Aorta (tissue), 5 donors: Measurements from ENCODE around the gene TRIM27. TPM values are rescaled to one million over a fixed set of nuclear protein-coding genes. Genes with fewer than 3 reads are reported as not detected.
A peak's percentile ranks its signal among the peaks of the same experiment; 100 is the strongest.

Experiments
- ATAC-seq: fragments of 200-7000 bp; cut with Tn5 transposase; one replicate; pipeline ENCODE4 v1.9.1; 2022; ENCODE audit warnings: moderate library complexity; ENCODE audit not compliant: low FRiP score
- DNase-seq, 2 donors: peaks; one replicate each; pipeline ENCODE4 v3.0.0-alpha.2; 2020
- H3K27ac ChIP-seq, 2 donors: one replicate each; pipeline ENCODE4 v1.5.1; 2013; ENCODE audit warnings: low read length in 2 of 2, mild to moderate bottlenecking in 2 of 2, moderate library complexity in 2 of 2, control low read depth in 1 of 2, inconsistent platforms in 1 of 2, low read depth in 1 of 2
- H3K27me3 ChIP-seq, 2 donors: one replicate each; pipeline ENCODE4 v1.6.1; 2013; ENCODE audit warnings: control low read depth in 1 of 2, low read length in 1 of 2, mild to moderate bottlenecking in 1 of 2, moderate library complexity in 1 of 2; ENCODE audit not compliant: insufficient read depth in 2 of 2, control insufficient read depth in 1 of 2
- H3K36me3 ChIP-seq, 2 donors: one replicate each; pipeline ENCODE4 v1.6.1; 2013; ENCODE audit warnings: control low read depth in 1 of 2, low read length in 1 of 2, mild to moderate bottlenecking in 1 of 2; ENCODE audit not compliant: insufficient read depth in 2 of 2, control insufficient read depth in 1 of 2
- H3K4me1 ChIP-seq, 2 donors: one replicate each; pipeline ENCODE4 v1.6.1; 2013; ENCODE audit warnings: low read length in 2 of 2, control low read depth in 1 of 2, mild to moderate bottlenecking in 1 of 2, moderate library complexity in 1 of 2; ENCODE audit not compliant: insufficient read depth in 2 of 2, control insufficient read depth in 1 of 2
- H3K4me3 ChIP-seq, 2 donors: one replicate each; pipeline ENCODE4 v1.5.1; 2013; ENCODE audit warnings: low read length in 2 of 2, control low read depth in 1 of 2, mild to moderate bottlenecking in 1 of 2
- H3K9me3 ChIP-seq: one replicate; pipeline ENCODE4 v1.6.1; 2013; ENCODE audit warnings: mild to moderate bottlenecking, low read length; ENCODE audit not compliant: control insufficient read depth
- WGBS, 2 donors: extraction: QIAGEN DNeasy Blood & Tissue Kit; methylation state at CpG; one replicate each; pipeline ENCODE4 v1.1.7; 2013; 5-methylcytosine and 5-hydroxymethylcytosine counted together
- intact Hi-C, 2 donors: fragments of 100-400 bp; cut with DNase I; formaldehyde crosslinking; loops; one replicate each; pipeline versions ENCODE4 v1.14.2 to v1.15.0; 2022
- polyA plus RNA-seq, 2 donors: library from polyadenylated mRNA; stranded (reverse); fragments of 200-250 nt; gene quantifications; one replicate each; pipeline ENCODE4 v1.2.3, GENCODE V29; 2013
- total RNA-seq, 2 donors: library from RNA; stranded (reverse); fragmentation: NEBNext Ultra II Directional; extraction: Animal tissue kit (Norgen Biotek cat#: 25700); gene quantifications; one replicate each; pipeline ENCODE4 v1.2.1, GENCODE V29; 2021
- donor health status: healthy with polysubstance abuse.
- donor health status: Bipolar disorder and iron deficiency.
- donor health status: DM: no; HTN: no; CAD: no.
- donor health status: DM: no; HTN: no; CAD: no.
- donor health status: DM: yes; HTN: yes; CAD: no.

Gene TRIM27
- total and polyA plus RNA-seq, 4 donors: 19.3 to 56.0 (median 40.4) TPM

GRCh38 chr6:28907394-28907793 is 16.4 kb downstream of the TRIM27 start:
- H3K9me3 ChIP-seq: no peaks in the 10 kb centered on the region
- H3K27me3 ChIP-seq: no peaks in the 10 kb centered on the region
- WGBS, 2 donors: 2 to 11% methylated on average over 3 of the region's 3 CpGs
- ATAC-seq (peak; percentile 69), DNase-seq (peak in 1 of 2 donors; percentile 57)
- H3K36me3 ChIP-seq: peaks cover 4 to 14% of the 10 kb centered on the region in 2 donors
- H3K27ac ChIP-seq: no peak overlapping the region
- no peak overlapping the region for H3K4me3 ChIP-seq
- no peaks in the 10 kb centered on the region for H3K4me1 ChIP-seq
- intact Hi-C loops: no loop called here

GRCh38 chr6:28906669-28907068 is 17.1 kb downstream of the TRIM27 start:
- WGBS, 2 donors: 93 to 98% methylated on average over 4 of the region's 4 CpGs
- intact Hi-C loops: no loop called here
- DNase-seq (no peak), ATAC-seq (no peak)
- Histone ChIP-seq H3K4me3 (no peak overlapping the region), H3K36me3 (peaks cover 4 to 14% of the 10 kb centered on the region in 2 donors), H3K4me1 (no peaks in the 10 kb centered on the region), H3K27ac (peak overlapping the region in 1 of 2 donors; percentile 42), H3K9me3 (no peaks in the 10 kb centered on the region), H3K27me3 (no peaks in the 10 kb centered on the region)

GRCh38 chr6:28903686-28904085 is 20.1 kb downstream of the TRIM27 start:
- no peak for ATAC-seq
- intact Hi-C loops: no loop called here
- H3K4me3 ChIP-seq: no peak overlapping the region
- no peak for DNase-seq
- no peak overlapping the region for H3K27ac ChIP-seq
- H3K9me3 ChIP-seq: no peaks in the 10 kb centered on the region
- WGBS, 2 donors: 92 to 93% methylated on average over 5 of the region's 5 CpGs
- peaks cover 5 to 11% of the 10 kb centered on the region in 2 donors for H3K36me3 ChIP-seq
- no peaks in the 10 kb centered on the region for H3K4me1 ChIP-seq
- no peaks in the 10 kb centered on the region for H3K27me3 ChIP-seq

- no peak overlapping the region for H3K27ac ChIP-seq
- no peak for DNase-seq
- H3K9me3 ChIP-seq: no peaks in the 10 kb centered on the region
- no peak overlapping the region for H3K4me3 ChIP-seq
- peaks cover 5 to 11% of the 10 kb centered on the region in 2 donors for H3K36me3 ChIP-seq
- no peaks in the 10 kb centered on the region for H3K4me1 ChIP-seq
- no peaks in the 10 kb centered on the region for H3K27me3 ChIP-seq
- ATAC-seq: no peak
- intact Hi-C loops: no loop called here
Observed at GRCh38 chr6:28901831-28902230, 22.0 kb downstream of the TRIM27 start.

- DNase-seq (no peak), ATAC-seq (no peak)
- Histone ChIP-seq H3K27me3 (no peaks in the 10 kb centered on the region), H3K27ac (no peak overlapping the region), H3K36me3 (peaks cover 3 to 9% of the 10 kb centered on the region in 2 donors), H3K9me3 (no peaks in the 10 kb centered on the region), H3K4me3 (no peak overlapping the region), H3K4me1 (no peaks in the 10 kb centered on the region)
- 74 to 76% methylated on average over 5 of the region's 5 CpGs for WGBS, 2 donors
- intact Hi-C loops: no loop called here
Observed at GRCh38 chr6:28900577-28901256, 23.1 kb downstream of the TRIM27 start.

GRCh38 chr6:28898710-28898965 is 25.1 kb downstream of the TRIM27 start:
- Histone ChIP-seq H3K36me3 (peaks cover 3% of the 10 kb centered on the region in 2 donors), H3K27ac (no peak overlapping the region), H3K9me3 (no peaks in the 10 kb centered on the region), H3K4me1 (no peaks in the 10 kb centered on the region), H3K4me3 (no peak overlapping the region), H3K27me3 (no peaks in the 10 kb centered on the region)
- DNase-seq: no peak
- 64 to 77% methylated on average over 2 of the region's 2 CpGs for WGBS, 2 donors
- no peak for ATAC-seq
- intact Hi-C loops: no loop called here

- no peaks in the 10 kb centered on the region for H3K27me3 ChIP-seq
- 3 to 5% methylated on average over 1 of the region's 1 CpG for WGBS, 2 donors
- intact Hi-C loops: loop anchor here (2.0 kb wide), 3 partner anchors 43 to 87 kb away; no protein-coding TSS in a partner anchor
- no peaks in the 10 kb centered on the region for H3K9me3 ChIP-seq
- DNase-seq: no peak
- peaks cover 1 to 3% of the 10 kb centered on the region in 2 donors for H3K36me3 ChIP-seq
- no peaks in the 10 kb centered on the region for H3K4me1 ChIP-seq
- ATAC-seq: no peak
- peak overlapping the region in 1 of 2 donors; percentile 98 for H3K27ac ChIP-seq
- H3K4me3 ChIP-seq: peak overlapping the region; percentile 81
Observed at GRCh38 chr6:28897369-28897745, 26.4 kb downstream of the TRIM27 start.

- DNase-seq (peak; percentile 69 to 84), ATAC-seq (peak; percentile 71)
- Histone ChIP-seq H3K27me3 (no peaks in the 10 kb centered on the region), H3K9me3 (no peaks in the 10 kb centered on the region), H3K27ac (peak overlapping the region; percentile 92 to 98), H3K4me1 (no peaks in the 10 kb centered on the region), H3K4me3 (peak overlapping the region; percentile 81), H3K36me3 (peaks cover 1 to 3% of the 10 kb centered on the region in 2 donors)
- WGBS, 2 donors: 0 to 1% methylated on average over 41 of the region's 41 CpGs
- intact Hi-C loops: loop anchor here (2.0 kb wide), 3 partner anchors 44 to 88 kb away; no protein-coding TSS in a partner anchor
Observed at GRCh38 chr6:28896505-28897368, 27.0 kb downstream of the TRIM27 start.
